Calu3 (cell line): ENCODE measurements around the gene TRIO. TPM values are rescaled to one million over a fixed set of nuclear protein-coding genes. Genes with fewer than 3 reads are reported as not detected.
A peak's percentile ranks its signal among the peaks of the same experiment; 100 is the strongest.

Experiments
- BruUV-seq: library from RNA; stranded (reverse); fragments of 400-500 nt; replicated peaks from 2 replicates; lab custom pipeline; 2021; lab: Mats Ljungman, UMichigan
- CTCF ChIA-PET: fragments of 300-600 bp; sonication (Branson Sonifier 250); formaldehyde crosslinking; loops from one replicate; lab custom pipeline; 2022; ENCODE audit warnings: antibody characterized with exemption; lab: Charles Lee
- DNase-seq: peaks from one replicate; pipeline ENCODE4 v3.0.0; 2022
- H3K27ac Mint-ChIP-seq: one replicate; pipeline ENCODE4 v1.8.0; 2022; ENCODE audit warnings: mixed read lengths; ENCODE audit not compliant: unreplicated experiment
- H3K27me3 Mint-ChIP-seq: one replicate; pipeline ENCODE4 v1.8.0; 2022; ENCODE audit warnings: mixed read lengths; ENCODE audit not compliant: unreplicated experiment
- H3K36me3 Mint-ChIP-seq: one replicate; pipeline ENCODE4 v1.8.0; 2022; ENCODE audit warnings: mild to moderate bottlenecking, moderate library complexity, mixed read lengths; ENCODE audit not compliant: insufficient read depth, unreplicated experiment
- H3K4me1 Mint-ChIP-seq: one replicate; pipeline ENCODE4 v1.8.0; 2022; ENCODE audit warnings: mild to moderate bottlenecking, low read depth, mixed read lengths; ENCODE audit not compliant: unreplicated experiment
- H3K4me3 Mint-ChIP-seq: one replicate; pipeline ENCODE4 v1.8.0; 2022; ENCODE audit warnings: mild to moderate bottlenecking, low read depth, moderate library complexity, mixed read lengths; ENCODE audit not compliant: unreplicated experiment
- H3K9me3 Mint-ChIP-seq: one replicate; pipeline ENCODE4 v1.8.0; 2022; ENCODE audit warnings: low read depth, mixed read lengths; ENCODE audit not compliant: unreplicated experiment
- CTCF ChIP-seq: fragments of 200-600 bp; IDR thresholded peaks from one replicate; pipeline ENCODE4 v1.8.0; 2022; ENCODE audit warnings: antibody characterized with exemption; ENCODE audit not compliant: unreplicated experiment
- intact Hi-C: fragments of 100-400 bp; cut with micrococcal nuclease; formaldehyde crosslinking; loops from one replicate; pipeline ENCODE4 v1.10.0; 2022; ENCODE audit not compliant: unreplicated experiment
- total RNA-seq: library from RNA; stranded (reverse); gene quantifications from 2 replicates; pipeline ENCODE4 v1.2.3, GENCODE V29; 2022

TRIO gene
- total RNA-seq, 1 experiment from 2014 or later = 183 TPM

GRCh38 chr5:14155075-14155474, 11.9 kb downstream of the TRIO start:
- CTCF ChIA-PET = interaction anchor here (1.0 to 2.4 kb wide), 3 partner anchors 13 to 115 kb away, joined by 3 to 8 read pairs (median 3); no protein-coding TSS in a partner anchor
- Mint-ChIP-seq H3K27me3 (no peaks in the 10 kb centered on the region), H3K36me3 (peaks cover 5% of the 10 kb centered on the region), H3K4me1 (peaks cover 10% of the 10 kb centered on the region), H3K27ac (no peak overlapping the region), H3K4me3 (no peak overlapping the region), H3K9me3 (no peaks in the 10 kb centered on the region)
- DNase-seq = no peak
- no peak for TF ChIP-seq CTCF
- intact Hi-C loops = loop anchor here (5.0 kb wide), 2 partner anchors 37 to 57 kb away; no protein-coding TSS in a partner anchor
- no TSS peak for BruUV-seq

DNA sequence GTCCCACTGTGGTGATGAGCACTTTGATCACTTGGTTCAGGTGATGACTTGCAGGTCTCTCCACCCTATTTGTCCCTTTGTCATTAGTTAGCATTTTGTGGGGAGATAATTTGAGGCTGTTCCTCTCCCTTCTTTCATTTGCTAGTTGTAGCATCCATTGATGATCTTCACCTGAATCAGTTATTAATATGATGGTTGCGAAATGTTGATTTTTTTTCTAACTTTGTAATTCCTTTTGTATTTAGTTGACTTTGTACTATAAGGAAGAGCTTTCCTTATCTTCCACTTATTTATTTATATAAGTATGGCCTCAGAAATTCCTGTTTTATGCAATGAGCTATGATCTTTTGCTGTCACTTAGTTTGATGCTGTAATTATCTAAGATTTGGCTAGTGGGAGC, 12.6 kb downstream of the TRIO start:
- Mint-ChIP-seq H3K36me3 (peaks cover 5% of the 10 kb centered on the region), H3K4me1 (peaks cover 14% of the 10 kb centered on the region), H3K9me3 (no peaks in the 10 kb centered on the region), H3K4me3 (no peak overlapping the region), H3K27ac (no peak overlapping the region), H3K27me3 (no peaks in the 10 kb centered on the region)
- CTCF ChIA-PET = interaction anchor here (1.0 to 2.4 kb wide), 3 partner anchors 13 to 49 kb away, joined by 3 to 8 read pairs (median 6); no protein-coding TSS in a partner anchor
- no TSS peak for BruUV-seq
- intact Hi-C loops = loop anchor here (5.0 kb wide), 2 partner anchors 37 to 57 kb away; no protein-coding TSS in a partner anchor
- DNase-seq = no peak
- TF ChIP-seq CTCF = no peak

DNA sequence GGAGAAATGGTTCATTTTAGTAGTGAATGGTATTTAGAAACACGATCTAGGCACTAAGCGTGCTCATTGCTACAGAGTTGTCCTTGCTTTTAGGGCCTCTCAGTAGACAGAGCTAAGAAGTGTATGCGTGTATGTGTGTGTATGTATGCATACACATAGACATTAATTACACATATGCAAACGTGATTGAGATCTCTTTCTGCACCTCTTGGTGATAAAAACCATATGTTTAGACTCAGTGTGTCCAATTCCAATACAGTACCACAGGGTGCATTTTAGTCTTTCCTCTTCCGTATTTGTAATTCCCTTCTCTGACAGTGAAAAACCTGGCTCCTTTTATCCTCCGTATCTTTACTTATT, 13.1 kb downstream of the TRIO start:
- H3K27me3 Mint-ChIP-seq = no peaks in the 10 kb centered on the region
- no peak for TF ChIP-seq CTCF
- intact Hi-C loops = loop anchor here (5.0 kb wide), 2 partner anchors 36 to 56 kb away; no protein-coding TSS in a partner anchor
- no TSS peak for BruUV-seq
- DNase-seq = no peak
- CTCF ChIA-PET = interaction anchor here (0.7 to 2.4 kb wide), 8 partner anchors 9 to 114 kb away, joined by 3 to 8 read pairs (median 6); no protein-coding TSS in a partner anchor
- peaks cover 19% of the 10 kb centered on the region for H3K4me1 Mint-ChIP-seq
- H3K9me3 Mint-ChIP-seq = peaks cover 2% of the 10 kb centered on the region
- H3K36me3 Mint-ChIP-seq = peaks cover 9% of the 10 kb centered on the region
- no peak overlapping the region for H3K27ac Mint-ChIP-seq
- H3K4me3 Mint-ChIP-seq = no peak overlapping the region

DNA sequence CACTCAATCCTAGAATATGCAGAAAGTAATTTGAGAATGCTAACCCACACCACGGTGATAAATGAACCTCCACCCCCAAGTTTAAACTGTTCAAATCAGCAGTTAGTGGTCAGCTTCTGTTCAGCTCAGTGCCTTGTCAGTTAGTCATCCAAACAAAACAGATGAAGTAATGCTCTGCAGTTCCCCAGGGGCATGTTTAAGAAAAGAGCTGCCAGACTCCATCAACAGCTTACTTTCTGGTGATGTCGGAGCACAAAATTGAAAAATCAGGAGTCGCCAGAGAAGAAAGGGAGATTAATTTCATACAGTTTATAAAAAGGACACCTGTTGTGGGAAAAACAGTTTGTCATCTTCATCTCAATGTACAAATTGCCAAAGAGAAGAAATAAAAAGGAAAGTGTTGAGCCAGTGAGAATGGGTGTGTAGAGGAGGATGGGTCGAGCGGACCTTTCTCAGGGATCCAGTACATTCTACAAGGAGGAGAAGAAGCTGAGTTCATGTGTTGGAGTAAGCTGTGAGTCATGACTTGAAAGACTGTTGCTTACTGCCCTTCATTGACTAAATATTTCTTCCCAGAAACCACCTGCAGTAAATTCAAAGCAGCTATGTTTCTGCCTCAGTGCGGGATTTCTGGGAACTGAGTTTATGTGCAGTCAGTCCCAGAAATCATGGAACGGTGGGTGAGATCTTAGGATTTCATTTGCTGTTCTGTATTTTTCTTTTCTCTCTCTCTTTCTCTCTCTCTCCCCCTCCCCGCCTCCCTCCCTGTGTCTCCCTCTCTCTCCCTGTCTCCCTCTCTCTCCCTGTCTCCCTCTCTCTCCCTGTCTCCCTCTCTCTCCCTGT, 13.7 kb downstream of the TRIO start:
- Mint-ChIP-seq H3K36me3 (peaks cover 8% of the 10 kb centered on the region), H3K9me3 (peaks cover 3% of the 10 kb centered on the region), H3K4me1 (peaks cover 25% of the 10 kb centered on the region), H3K4me3 (no peak overlapping the region), H3K27me3 (no peaks in the 10 kb centered on the region), H3K27ac (no peak overlapping the region)
- CTCF ChIA-PET = interaction anchor here (0.5 to 2.4 kb wide), 10 partner anchors 8 to 113 kb away, joined by 3 to 8 read pairs (median 4); no protein-coding TSS in a partner anchor
- TSS peak; percentile 49 for BruUV-seq
- intact Hi-C loops = loop anchor here (5.0 kb wide), 2 partner anchors 35 to 55 kb away; no protein-coding TSS in a partner anchor
- no peak for TF ChIP-seq CTCF
- DNase-seq = peak; percentile 57
